ENCODE data around the gene DOK7.
"Not testable (repeated sequence)": the region's sequence is repeated elsewhere in the genome, so short reads cannot be mapped to it uniquely, and the experiment has no call there.

DOK7 gene

GRCh38 chr4:3511601-3512000 is 48.5 kb downstream of the DOK7 start:
- DNase-seq, result not testable (repeated sequence)

GRCh38 chr4:3512279-3512678 is 49.2 kb downstream of the DOK7 start:
- no peak for DNase-seq

GRCh38 chr4:3512719-3513118 is 49.6 kb downstream of the DOK7 start:
- no peak for DNase-seq

GRCh38 chr4:3513807-3514206 is 50.7 kb downstream of the DOK7 start:
- no peak for DNase-seq

- DNase-seq, result no peak
These were observed 51.2 kb downstream of the DOK7 start for GRCh38 chr4:3514221-3514780.

- DNase-seq, result no peak
These were observed 51.8 kb downstream of the DOK7 start for GRCh38 chr4:3514806-3515501.

GRCh38 chr4:3515646-3516045 is 52.5 kb downstream of the DOK7 start:
- DNase-seq, result no peak

- DNase-seq, result no peak
These were observed 53.1 kb downstream of the DOK7 start for GRCh38 chr4:3516061-3516835.

GRCh38 chr4:3516836-3517730 is 54.0 kb downstream of the DOK7 start:
- DNase-seq, result no peak

GRCh38 chr4:3517731-3518510 is 54.8 kb downstream of the DOK7 start:
- DNase-seq, result no peak

- no peak for DNase-seq
These were observed 55.4 kb downstream of the DOK7 start for GRCh38 chr4:3518511-3518880.

- no peak for DNase-seq
These were observed 55.8 kb downstream of the DOK7 start for GRCh38 chr4:3518941-3519340.

GRCh38 chr4:3519468-3520264 is 56.6 kb downstream of the DOK7 start:
- DNase-seq, result no peak

- DNase-seq, result no peak
These were observed 57.2 kb downstream of the DOK7 start for GRCh38 chr4:3520276-3520675.

- no peak for DNase-seq
These were observed 57.9 kb downstream of the DOK7 start for GRCh38 chr4:3520796-3521600.

GRCh38 chr4:3521621-3522325 is 58.7 kb downstream of the DOK7 start:
- no peak for DNase-seq

- DNase-seq, result no peak
These were observed 59.2 kb downstream of the DOK7 start for GRCh38 chr4:3522326-3522640.

- no peak for DNase-seq
These were observed 59.5 kb downstream of the DOK7 start for GRCh38 chr4:3522651-3523050.

- DNase-seq, result no peak
These were observed 60.1 kb downstream of the DOK7 start for GRCh38 chr4:3523146-3523627.
